HL-60 (cell line): ENCODE data around the gene TYMP.

ENCODE experiments used
- CTCF ChIP-seq: IDR thresholded peaks from one replicate; pipeline ENCODE4 v1.5.1; 2011; ENCODE audit warnings: low read length, control low read depth, inconsistent platforms; ENCODE audit not compliant: insufficient read depth
- POLR2AphosphoS5 ChIP-seq: IDR thresholded peaks from 2 replicates; pipeline ENCODE4 v1.6.1; 2012; ENCODE audit warnings: low read depth

DNA sequence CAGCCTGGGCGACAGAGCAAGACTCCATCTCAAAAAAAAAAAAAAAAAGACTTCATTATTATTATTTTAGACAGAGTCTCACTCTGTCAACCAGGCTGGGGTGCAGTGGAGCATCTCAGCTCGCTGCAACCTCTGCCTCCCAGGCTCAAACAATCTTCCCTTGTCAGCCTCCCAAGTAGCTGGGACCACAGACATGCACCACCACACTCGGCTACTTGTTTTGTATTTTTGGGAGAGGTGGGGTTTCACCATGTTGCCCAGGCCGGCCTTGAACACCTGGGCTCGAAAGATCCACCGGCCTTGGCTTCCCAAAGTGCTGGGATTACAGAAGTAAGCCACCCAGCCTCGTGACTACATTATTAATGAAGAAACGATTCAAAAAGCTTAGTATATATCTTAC is 5.3 kb upstream of the TYMP start:
- TF ChIP-seq CTCF = no peak
- no peak for TF ChIP-seq POLR2AphosphoS5
